ENCODE data around the gene CHD6. TPM values are rescaled to one million over a fixed set of nuclear protein-coding genes. Genes with fewer than 3 reads are reported as not detected.

The CHD6 gene
- total and polyA plus RNA-seq, 4 donors = 3.3 to 23.4 (median 18.2) TPM

DNA sequence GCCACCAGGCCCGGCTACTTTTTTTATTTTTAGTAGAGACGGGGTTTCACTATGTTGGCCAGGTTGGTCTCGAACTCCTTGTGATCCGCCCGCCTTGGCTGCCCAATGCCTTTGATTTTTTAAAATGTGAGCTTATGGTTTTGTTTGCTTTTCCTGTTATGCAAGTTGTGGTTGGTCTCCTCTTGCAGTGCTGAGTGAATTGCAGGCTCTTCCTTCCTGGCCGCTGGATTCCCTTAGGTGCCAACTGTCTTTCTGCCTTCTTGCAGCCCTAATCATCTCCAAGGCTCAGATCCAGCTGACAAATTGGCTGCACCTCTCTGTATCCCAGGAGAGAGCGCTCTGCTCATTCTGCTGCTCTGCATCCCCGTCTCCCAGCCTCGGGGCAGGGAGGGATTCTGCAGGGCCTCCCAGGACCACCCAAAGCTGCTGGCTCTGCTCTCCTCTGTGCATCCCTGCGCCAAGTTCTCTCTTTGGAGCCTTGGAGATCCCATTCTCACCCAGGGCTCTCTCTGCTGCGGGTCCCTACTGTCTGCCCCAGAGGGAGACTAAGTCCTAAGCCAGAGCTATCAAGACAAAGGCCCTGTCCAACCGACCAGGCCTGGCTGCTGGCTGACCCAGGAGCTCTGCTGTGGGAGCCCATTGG is 237.5 kb downstream of the CHD6 start:
- no peaks in the 10 kb centered on the region for H3K36me3 ChIP-seq (ENCODE audit: control insufficient read depth in 4 of 4, insufficient read depth in 3 of 4, low read depth in 1 of 4, low read length in 3 of 4)
- no peak for DNase-seq (ENCODE audit: low spot score)
- no peaks in the 10 kb centered on the region for H3K9me3 ChIP-seq (ENCODE audit: control insufficient read depth in 4 of 4, low read length in 3 of 4)
- H3K4me1 ChIP-seq (ENCODE audit: control insufficient read depth in 4 of 4, insufficient read depth in 4 of 4, low read length in 3 of 4) = no peaks in the 10 kb centered on the region
- WGBS = 82% methylated on average over 12 of the region's 12 CpGs
- no peaks in the 10 kb centered on the region for H3K27me3 ChIP-seq (ENCODE audit: control insufficient read depth in 4 of 4, insufficient read depth in 4 of 4, low read length in 3 of 4)
- H3K27ac ChIP-seq (ENCODE audit: low read depth in 1 of 2, low read length in 2 of 2) = no peak overlapping the region
- no peak overlapping the region for H3K9ac ChIP-seq (ENCODE audit: low read depth in 1 of 2, low read length in 2 of 2)
- H3K4me3 ChIP-seq (ENCODE audit: low read depth in 1 of 3, low read length in 3 of 3) = no peak overlapping the region
- no peak for TF ChIP-seq JUND (IDR thresholded peaks at IDR 0.05)
- TF ChIP-seq ATF3 (IDR thresholded peaks at IDR 0.05) = no peak
- TF ChIP-seq HNF4G (IDR thresholded peaks at IDR 0.05) = no peak
- TF ChIP-seq NR2F2 (IDR thresholded peaks at IDR 0.05) = no peak
- TF ChIP-seq EGR1 (IDR thresholded peaks at IDR 0.05; ENCODE audit: low read depth in 2 of 2) = no peak
- TF ChIP-seq FOXA2 (IDR thresholded peaks at IDR 0.05) = no peak
- no peak for TF ChIP-seq MAX (IDR thresholded peaks at IDR 0.05)
- TF ChIP-seq HNF4A (conservative IDR thresholded peaks at IDR 0.05) = no peak
- no peak for TF ChIP-seq TAF1 (conservative IDR thresholded peaks at IDR 0.05)
- TF ChIP-seq YY1 (IDR thresholded peaks at IDR 0.05) = no peak
- TF ChIP-seq, protein P1, sequence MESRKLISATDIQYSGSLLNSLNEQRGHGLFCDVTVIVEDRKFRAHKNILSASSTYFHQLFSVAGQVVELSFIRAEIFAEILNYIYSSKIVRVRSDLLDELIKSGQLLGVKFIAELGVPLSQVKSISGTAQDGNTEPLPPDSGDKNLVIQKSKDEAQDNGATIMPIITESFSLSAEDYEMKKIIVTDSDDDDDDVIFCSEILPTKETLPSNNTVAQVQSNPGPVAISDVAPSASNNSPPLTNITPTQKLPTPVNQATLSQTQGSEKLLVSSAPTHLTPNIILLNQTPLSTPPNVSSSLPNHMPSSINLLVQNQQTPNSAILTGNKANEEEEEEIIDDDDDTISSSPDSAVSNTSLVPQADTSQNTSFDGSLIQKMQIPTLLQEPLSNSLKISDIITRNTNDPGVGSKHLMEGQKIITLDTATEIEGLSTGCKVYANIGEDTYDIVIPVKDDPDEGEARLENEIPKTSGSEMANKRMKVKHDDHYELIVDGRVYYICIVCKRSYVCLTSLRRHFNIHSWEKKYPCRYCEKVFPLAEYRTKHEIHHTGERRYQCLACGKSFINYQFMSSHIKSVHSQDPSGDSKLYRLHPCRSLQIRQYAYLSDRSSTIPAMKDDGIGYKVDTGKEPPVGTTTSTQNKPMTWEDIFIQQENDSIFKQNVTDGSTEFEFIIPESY (IDR thresholded peaks at IDR 0.05) = no peak
- TF ChIP-seq SP1 (IDR thresholded peaks at IDR 0.05) = no peak
- TF ChIP-seq CTCF (IDR thresholded peaks at IDR 0.05; ENCODE audit: low read depth, low read length, missing input control) = no peak
- no peak for TF ChIP-seq RAD21 (IDR thresholded peaks at IDR 0.05)
- no peak for TF ChIP-seq GABPA (IDR thresholded peaks at IDR 0.05 in 1 of 2, conservative IDR thresholded peaks at IDR 0.05 in 1 of 2)
- TF ChIP-seq REST (IDR thresholded peaks at IDR 0.05) = no peak
- TF ChIP-seq RXRA (IDR thresholded peaks at IDR 0.05) = no peak
- TF ChIP-seq FOXA1 (IDR thresholded peaks at IDR 0.05) = no peak

Measured in liver (tissue), 9 donors.